ENCODE measurements around the gene ZNF507.
A peak's percentile ranks its signal among the peaks of the same experiment; 100 is the strongest.

Gene ZNF507

DNA sequence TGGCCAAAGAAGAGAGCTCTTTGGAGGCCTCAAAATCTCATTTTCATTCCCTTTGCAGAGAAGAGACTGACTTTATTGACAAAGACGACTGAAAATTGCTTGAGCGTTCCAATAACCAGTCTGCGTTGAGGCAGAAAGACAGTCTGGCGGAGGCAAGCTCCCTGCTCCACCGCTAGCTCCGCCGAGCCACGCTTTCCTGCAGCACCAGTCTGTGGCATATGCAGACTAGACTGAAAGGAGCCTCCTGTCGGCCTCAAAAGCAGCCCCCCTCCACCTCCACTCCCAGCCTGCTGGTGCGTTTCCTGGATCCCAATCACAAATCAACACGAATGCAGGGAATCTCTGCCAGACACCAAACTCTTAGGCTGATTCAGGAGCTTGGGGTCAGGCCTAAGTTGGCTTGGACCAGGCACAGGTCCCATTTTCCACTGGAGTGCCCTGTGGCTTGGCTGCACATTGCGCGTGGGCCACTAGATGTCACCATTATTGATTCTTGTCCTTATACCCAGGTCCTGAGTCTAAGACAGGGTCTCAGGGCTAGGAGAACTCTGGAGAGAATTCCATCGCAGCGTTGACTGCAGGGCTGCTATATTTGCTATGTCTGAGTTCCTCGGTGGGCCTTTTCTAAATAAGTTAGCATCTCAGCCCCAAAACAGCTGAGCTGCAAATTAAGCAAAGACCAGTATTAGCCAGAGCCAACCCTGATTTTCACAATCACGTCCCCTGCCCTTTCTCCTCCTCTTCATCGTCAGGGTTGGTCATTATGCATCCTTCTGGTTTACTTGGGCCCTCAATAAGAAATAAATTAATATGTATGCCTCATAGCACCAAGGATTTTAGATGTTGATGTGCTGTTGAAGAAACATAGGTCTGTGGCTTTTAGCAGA, 5.2 kb upstream of the ZNF507 start:
- peak in 1 of 2 experiments; percentile 41 for DNase-seq

- no peak for DNase-seq
These were observed 2.7 kb upstream of the ZNF507 start for GRCh38 chr19:32342695-32343094.

GRCh38 chr19:32343550-32344262, 1.7 kb upstream of the ZNF507 start:
- DNase-seq = no peak

DNA sequence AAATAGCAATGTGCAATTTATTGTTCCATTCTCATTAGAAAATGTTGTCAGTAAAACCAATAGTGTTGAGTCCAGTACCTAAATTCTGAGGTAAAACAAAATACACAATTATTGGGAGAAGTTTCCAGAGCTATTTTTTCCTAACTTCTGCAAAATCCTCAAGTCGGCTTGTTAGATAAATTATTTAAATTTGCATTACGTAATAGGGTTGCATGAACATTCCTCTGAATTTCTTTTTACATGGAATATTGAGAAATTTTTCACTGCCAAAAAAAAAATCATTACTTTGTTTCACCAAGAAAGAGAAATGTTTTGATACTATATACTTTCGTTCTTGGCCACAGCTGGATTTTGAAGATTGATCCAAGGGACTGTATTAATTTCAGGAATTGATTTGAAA, 1.5 kb downstream of the ZNF507 start:
- DNase-seq = no peak

GRCh38 chr19:32347573-32347972, 2.2 kb downstream of the ZNF507 start:
- DNase-seq = no peak

GRCh38 chr19:32349051-32349450, 3.6 kb downstream of the ZNF507 start:
- no peak for DNase-seq

- DNase-seq = no peak
These were observed 4.5 kb downstream of the ZNF507 start for GRCh38 chr19:32349724-32350470.

- DNase-seq = no peak
These were observed 5.1 kb downstream of the ZNF507 start for GRCh38 chr19:32350471-32350865.

DNA sequence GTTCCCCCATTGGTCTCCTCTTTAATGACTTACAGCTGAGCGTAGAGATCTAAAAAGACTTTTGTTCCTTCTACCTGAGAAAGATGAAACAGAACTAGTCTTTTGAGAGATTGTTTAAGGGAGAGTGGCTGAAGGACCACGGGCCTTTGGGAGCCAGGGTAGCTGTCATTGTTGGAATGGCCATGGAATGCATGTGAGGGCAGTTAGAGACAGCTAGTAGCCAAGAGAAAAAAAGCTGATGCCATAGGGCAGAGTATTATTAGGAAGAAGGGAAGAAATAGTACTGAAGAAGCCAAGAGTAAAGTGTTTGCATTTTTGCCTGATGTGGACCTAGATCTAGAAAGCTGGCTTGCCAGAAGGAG, 5.6 kb downstream of the ZNF507 start:
- DNase-seq = no peak

GRCh38 chr19:32352241-32352630, 6.8 kb downstream of the ZNF507 start:
- no peak for DNase-seq

GRCh38 chr19:32354345-32354744, 8.9 kb downstream of the ZNF507 start:
- no peak for DNase-seq

DNA sequence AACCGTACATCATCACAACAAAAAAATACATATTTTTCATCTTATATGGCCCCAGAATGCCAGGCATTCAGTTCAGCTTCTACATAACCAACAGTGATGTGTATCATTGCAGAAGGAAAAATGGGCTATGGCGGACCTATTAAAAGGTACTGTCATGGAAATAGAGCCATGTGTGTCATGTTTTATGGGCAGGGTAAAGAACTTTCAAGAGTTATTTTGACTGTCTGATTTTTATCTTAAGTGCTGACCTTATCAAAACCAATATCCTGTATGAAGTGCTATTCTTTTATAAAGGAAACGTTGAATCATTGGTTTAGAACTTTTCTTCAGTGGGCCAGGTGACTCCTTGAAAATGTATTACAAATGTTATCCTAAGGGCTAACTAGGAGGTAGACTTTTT, 9.9 kb downstream of the ZNF507 start:
- DNase-seq = no peak

GRCh38 chr19:32357720-32358119, 12.3 kb downstream of the ZNF507 start:
- no peak for DNase-seq

GRCh38 chr19:32358321-32358720, 12.9 kb downstream of the ZNF507 start:
- no peak for DNase-seq

DNA sequence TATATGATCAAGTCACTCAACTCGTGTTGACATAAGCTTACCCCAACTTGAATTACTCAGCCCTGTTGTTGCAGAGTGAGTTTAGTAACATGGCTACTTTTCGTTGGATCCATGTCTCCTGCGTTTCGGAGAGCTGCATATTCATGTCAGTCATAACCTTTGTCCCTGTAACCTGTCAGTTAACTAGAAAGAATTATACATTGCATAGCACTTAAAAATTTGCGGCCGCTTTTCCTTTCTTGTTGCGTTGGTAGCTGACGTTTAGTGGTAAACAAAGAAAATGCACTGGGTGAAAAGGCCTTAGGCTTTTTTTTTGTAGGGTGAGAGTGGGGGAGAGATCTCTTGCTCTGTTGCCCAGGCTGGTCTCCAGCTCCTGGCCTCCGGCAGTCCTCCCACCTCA, 14.2 kb downstream of the ZNF507 start:
- no peak for DNase-seq

DNA sequence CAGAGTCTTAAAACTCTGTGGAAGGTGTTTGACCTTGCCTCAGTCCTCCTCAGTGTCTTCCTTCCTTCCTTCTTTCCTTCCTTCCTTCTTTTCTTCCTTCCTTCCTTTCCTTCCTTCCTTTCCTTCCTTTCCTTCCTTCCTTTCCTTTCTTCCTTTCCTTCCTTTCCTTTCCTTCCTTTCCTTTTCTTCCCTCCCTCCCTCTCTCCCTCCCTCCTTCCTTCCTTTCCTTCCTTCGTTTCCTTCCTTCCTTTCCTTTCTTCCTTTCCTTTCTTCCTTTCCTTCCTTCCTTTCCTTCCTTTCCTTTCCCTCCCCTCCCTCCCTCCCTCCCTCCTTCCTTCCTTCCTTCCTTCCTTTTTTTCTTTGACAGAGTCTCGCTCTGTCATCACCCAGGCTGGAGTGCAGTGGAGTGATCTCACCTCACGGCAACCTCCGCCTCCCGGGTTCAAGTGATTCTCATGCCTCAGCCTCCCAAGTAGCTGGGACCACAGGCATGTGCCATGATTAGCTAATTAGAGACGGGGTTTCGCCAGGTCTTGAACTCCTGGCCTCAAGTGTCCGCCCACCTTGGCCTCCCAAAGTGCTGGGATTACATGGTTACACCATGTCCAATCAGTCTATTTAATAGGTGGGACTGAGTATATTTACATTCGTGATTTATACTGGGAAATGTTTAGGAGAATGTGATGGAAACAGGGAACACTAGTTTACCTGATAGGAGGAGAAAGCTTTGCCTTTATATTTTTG, 16.3 kb downstream of the ZNF507 start:
- DNase-seq = no peak

DNA sequence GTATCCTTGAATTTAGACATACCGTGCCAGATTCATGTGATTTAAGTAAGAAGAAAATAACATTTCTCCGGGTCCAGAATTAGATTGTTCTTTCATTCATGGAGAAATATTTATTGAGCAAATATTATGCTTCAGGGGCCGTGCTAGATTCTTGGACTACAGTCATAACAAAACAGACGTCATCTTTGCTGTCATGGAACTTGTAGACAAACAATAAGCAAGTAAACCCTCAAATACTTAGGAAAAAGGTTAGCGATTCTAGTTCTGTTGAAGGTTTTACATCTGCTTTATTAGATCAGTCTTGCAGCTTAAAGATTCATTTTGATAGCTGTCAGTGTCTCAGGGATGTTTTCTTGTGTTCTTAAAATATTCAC, 16.9 kb downstream of the ZNF507 start:
- DNase-seq = no peak

- no peak for DNase-seq
These were observed 17.8 kb downstream of the ZNF507 start for GRCh38 chr19:32363175-32363574.

- DNase-seq = no peak
These were observed 18.2 kb downstream of the ZNF507 start for GRCh38 chr19:32363632-32364031.

- DNase-seq = no peak
These were observed 18.6 kb downstream of the ZNF507 start for GRCh38 chr19:32364040-32364439.

DNA sequence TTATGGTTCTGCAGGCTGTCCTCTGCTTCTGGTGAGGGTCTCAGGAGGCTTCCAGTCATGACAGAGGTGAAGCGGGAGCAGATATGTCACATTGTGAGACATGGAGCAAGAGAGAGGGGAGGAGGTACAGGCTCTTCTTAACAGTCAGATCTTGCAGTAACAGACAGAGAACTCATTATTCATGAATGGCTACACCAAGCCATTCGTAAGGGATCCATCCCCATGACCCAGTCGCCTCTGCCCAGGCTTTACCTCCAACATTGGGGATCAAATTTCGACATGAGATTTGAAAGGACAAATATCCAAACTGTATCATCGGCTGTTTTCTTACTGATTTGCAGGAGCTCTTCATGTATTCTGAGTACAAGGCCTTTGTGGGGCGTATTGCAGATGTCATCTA, 21.7 kb downstream of the ZNF507 start:
- DNase-seq = no peak

DNA sequence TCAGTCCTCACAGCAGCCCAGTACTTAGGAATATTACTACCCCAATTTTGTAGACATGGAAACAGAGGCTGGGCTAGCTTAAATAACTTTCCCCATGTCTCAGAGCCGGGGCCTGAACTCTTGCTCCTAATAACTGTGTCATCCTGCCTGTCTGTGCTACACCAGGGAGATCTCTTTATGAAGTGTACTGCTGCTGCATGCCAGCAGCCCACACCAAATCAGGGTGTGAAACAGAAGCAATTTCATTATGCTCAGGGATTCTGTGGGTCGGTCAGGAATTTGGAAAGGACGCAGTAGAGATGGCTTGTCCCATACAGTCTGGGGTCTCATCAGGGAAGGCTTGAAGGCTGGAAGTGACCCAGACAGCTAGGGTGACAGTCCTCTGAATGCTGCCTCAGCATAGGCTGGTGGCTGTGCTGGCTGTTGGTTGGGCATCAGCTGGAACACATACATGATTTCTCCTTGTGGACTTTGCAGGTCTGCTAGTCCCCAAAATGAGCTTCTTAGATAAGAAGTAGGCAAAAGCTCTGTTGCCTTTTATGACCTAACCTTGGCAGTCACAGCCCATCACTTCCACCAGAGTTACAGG, 22.6 kb downstream of the ZNF507 start:
- DNase-seq = no peak

- DNase-seq = no peak
These were observed 23.4 kb downstream of the ZNF507 start for GRCh38 chr19:32368787-32369186.
